K562 (cell line): Measurements from ENCODE around the gene DUSP28. TPM values are rescaled to one million over a fixed set of nuclear protein-coding genes. Genes with fewer than 3 reads are reported as not detected.
A peak's percentile ranks its signal among the peaks of the same experiment; 100 is the strongest.

Source experiments
- CHD1 ChIP-seq: fragments of 200-600 bp; sonication (generic); IDR thresholded peaks from one replicate; pipeline ENCODE4 v1.6.1; 2012; ENCODE audit warnings: mild to moderate bottlenecking, moderate library complexity, low read length, inconsistent platforms
- DEAF1 ChIP-seq: fragments of 450-650 bp; formaldehyde crosslinking; IDR thresholded peaks from 2 replicates; pipeline ENCODE4 v1.4.0; 2020; ENCODE audit warnings: mild to moderate bottlenecking, moderate library complexity
- EWSR1 ChIP-seq: fragments of 450-650 bp; IDR thresholded peaks from 2 replicates; pipeline ENCODE4 v1.6.1; 2018; ENCODE audit warnings: borderline replicate concordance, mild to moderate bottlenecking, low read depth, moderate library complexity; ENCODE audit not compliant: partially characterized antibody
- HLTF ChIP-seq: fragments of 450-650 bp; IDR thresholded peaks from 2 replicates; pipeline ENCODE4 v1.6.1; 2016
- JUNB ChIP-seq: fragments of 450-650 bp; formaldehyde crosslinking; conservative IDR thresholded peaks from 2 replicates; pipeline ENCODE4 v1.4.0; 2020; ENCODE audit warnings: mild to moderate bottlenecking
- MAFK ChIP-seq: IDR thresholded peaks from 2 replicates; pipeline ENCODE4 v1.6.1; 2011; ENCODE audit warnings: low read length, improper control_type of control experiment
- MEIS2 ChIP-seq: fragments of 450-650 bp; IDR thresholded peaks from 2 replicates; pipeline ENCODE4 v1.6.1; 2014; ENCODE audit warnings: mild to moderate bottlenecking; ENCODE audit not compliant: partially characterized antibody
- NFATC3 ChIP-seq: fragments of 450-650 bp; IDR thresholded peaks from 2 replicates; pipeline ENCODE4 v1.6.1; 2017; ENCODE audit warnings: mild to moderate bottlenecking
- NONO ChIP-seq, 2 experiments: fragments of 200-400 bp in 1 of 2; fragments of 450-650 bp in 1 of 2; formaldehyde crosslinking in 1 of 2; IDR thresholded peaks; 2 replicates each; pipeline ENCODE4 v1.6.1; 2017; ENCODE audit warnings: low read depth in 2 of 2, mild to moderate bottlenecking in 2 of 2, moderate library complexity in 2 of 2, low read length in 1 of 2
- PBX2 ChIP-seq, 2 experiments: IDR thresholded peaks in 1 of 2; conservative IDR thresholded peaks in 1 of 2; 2 replicates each; pipeline ENCODE4 v1.6.1; 2016; ENCODE audit warnings: low read depth in 2 of 2, mild to moderate bottlenecking in 1 of 2, missing compliant biosample characterization in 1 of 2, missing genetic modification characterization in 1 of 2, moderate library complexity in 1 of 2
- PHF8 ChIP-seq: fragments of 200-600 bp; sonication (generic); IDR thresholded peaks from 2 replicates; pipeline ENCODE4 v1.6.1; 2012; ENCODE audit warnings: mixed run types, mild to moderate bottlenecking, inconsistent platforms, low read length, moderate library complexity, borderline replicate concordance
- RHOXF2B ChIP-seq: fragments of 250-450 bp; sonication (Bioruptor Pico); conservative IDR thresholded peaks from 2 replicates; pipeline ENCODE4 v1.5.1; 2021
- SIN3A ChIP-seq, 2 experiments: fragments of 150-350 bp in 1 of 2; IDR thresholded peaks; 2 replicates each; pipeline ENCODE4 v1.6.1; 2011 to 2016; ENCODE audit warnings: borderline replicate concordance in 2 of 2, low read depth in 2 of 2, low read length in 2 of 2, mild to moderate bottlenecking in 2 of 2, moderate library complexity in 2 of 2; ENCODE audit not compliant: control insufficient read depth in 1 of 2
- SMAD1 ChIP-seq: fragments of 150-350 bp; IDR thresholded peaks from 2 replicates; pipeline ENCODE4 v1.6.1; 2014; ENCODE audit warnings: low read length, low read depth; ENCODE audit not compliant: partially characterized antibody
- TCF7L2 ChIP-seq: fragments of 150-350 bp; IDR thresholded peaks from 2 replicates; pipeline ENCODE4 v1.6.1; 2016; ENCODE audit warnings: low read depth, mild to moderate bottlenecking, low read length, moderate library complexity
- VEZF1 ChIP-seq: fragments of 200-800 bp; sonication (Bioruptor generic); IDR thresholded peaks from 2 replicates; pipeline ENCODE4 v1.6.1; 2017; ENCODE audit warnings: missing genetic modification characterization, missing compliant biosample characterization
- ZBTB43 ChIP-seq: sonication (generic); formaldehyde crosslinking; IDR thresholded peaks from 2 replicates; pipeline ENCODE4 v1.8.0; 2023; ENCODE audit warnings: mild to moderate bottlenecking, missing genetic modification reagents
- polyA plus RNA-seq, 8 experiments: library from polyadenylated mRNA; depleted of rRNA in 4 of 8; stranded (reverse) in 5 of 8; unstranded in 3 of 8; fragments of >200 nt; fragmentation: Nextera tagmentation in 2 of 8; fragmentation: Illumina TruSeq in 1 of 8; extraction: Ambion mirVana in 2 of 8; extraction: Trizol in 1 of 8; gene quantifications; 2 replicates each; pipeline versions ENCODE4 v1.2.1 to v1.2.3, GENCODE V29; 2011 to 2014; ENCODE audit warnings: inconsistent platforms in 1 of 8, missing spikeins in 1 of 8
- total RNA-seq, 7 experiments: library from RNA; depleted of rRNA in 6 of 7; stranded (reverse); fragments of >200 nt in 6 of 7; fragmentation: Illumina TruSeq in 2 of 7; extraction: Trizol in 2 of 7; gene quantifications; 2 replicates each; pipeline versions ENCODE4 v1.2.1 to v1.2.3, GENCODE V29; 2011 to 2021; ENCODE audit warnings: low replicate concordance in 1 of 7

Gene DUSP28
- total and polyA plus RNA-seq, 9 of the 15 experiments (the other 6 are each of a cell fraction or from before 2014, with no cell fraction given): 2.8 to 8.1 (median 4.2) TPM

- TF ChIP-seq VEZF1 (peak; percentile 8; the same call in 1 of the 2 replicates), NFATC3 (no peak), PHF8 (peak; percentile 44; the same call in 1 of the 2 replicates), PBX2 (CRISPR knock-in tag; IDR thresholded peaks at IDR 0.05; ENCODE audit: low read depth) (no peak), PBX2 (tag; conservative IDR thresholded peaks at IDR 0.05; ENCODE audit: low read depth) (no peak), TCF7L2 (no peak), SIN3A (IDR thresholded peaks at IDR 0.05; ENCODE audit: borderline replicate concordance in 2 of 2, control insufficient read depth in 1 of 2, low read depth in 2 of 2, low read length in 2 of 2) (peak in 1 of 2 experiments; percentile 26; a peak in 1 of 4 replicates), SMAD1 (no peak), MEIS2 (no peak), NONO (IDR thresholded peaks at IDR 0.05; ENCODE audit: low read depth in 2 of 2, low read length in 1 of 2) (peak in 1 of 2 experiments; percentile 54; a peak in 2 of 4 replicates), ZBTB43 (CRISPR knock-in tag) (no peak), CHD1 (no peak), JUNB (CRISPR knock-in tag) (no peak), MAFK (no peak), HLTF (no peak), DEAF1 (CRISPR knock-in tag) (no peak), EWSR1 (no peak), RHOXF2B (CRISPR knock-in tag) (no peak)
Measured at GRCh38 chr2:240568678-240569522, 8.7 kb downstream of the DUSP28 start (continued).
